ENCODE data around the gene MSL3.

DNA sequence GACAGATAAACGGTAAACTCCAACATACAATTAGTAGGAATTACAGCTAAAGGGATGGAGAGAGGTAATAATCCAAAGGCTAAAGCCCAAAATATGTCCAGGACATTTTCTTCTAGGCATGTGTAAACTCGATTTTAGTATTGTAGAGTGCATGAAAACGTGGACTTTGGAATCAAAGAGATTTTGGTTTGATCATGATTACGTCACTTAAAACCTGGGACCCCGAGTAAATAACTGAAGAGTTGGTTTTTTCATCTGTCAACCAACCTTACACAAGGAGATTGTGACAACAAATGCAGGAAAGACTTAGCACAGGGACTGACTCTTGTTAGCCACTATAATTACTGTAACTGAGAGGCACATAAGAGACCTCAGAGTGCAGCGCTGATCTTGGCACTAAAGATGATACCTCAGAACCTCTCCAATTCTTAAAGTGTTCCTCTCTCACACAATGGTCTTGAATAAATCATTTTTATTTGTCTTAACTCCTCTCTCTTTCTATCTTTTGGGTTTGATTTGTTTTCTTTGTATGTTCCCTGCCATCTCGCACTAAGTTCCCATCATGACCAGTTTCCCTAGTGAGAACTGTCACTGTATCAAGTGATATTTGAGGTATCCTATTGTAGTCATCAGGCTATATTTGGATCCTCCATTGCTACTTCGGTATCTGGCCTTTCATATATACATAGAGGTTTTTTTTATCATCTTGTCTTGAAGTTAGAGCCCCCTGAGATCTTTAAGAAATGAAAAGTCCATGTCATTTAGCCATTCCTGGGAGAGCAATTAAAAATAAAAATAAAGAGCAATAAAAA, 32.2 kb upstream of the MSL3 start:
- TF ChIP-seq, protein P1, sequence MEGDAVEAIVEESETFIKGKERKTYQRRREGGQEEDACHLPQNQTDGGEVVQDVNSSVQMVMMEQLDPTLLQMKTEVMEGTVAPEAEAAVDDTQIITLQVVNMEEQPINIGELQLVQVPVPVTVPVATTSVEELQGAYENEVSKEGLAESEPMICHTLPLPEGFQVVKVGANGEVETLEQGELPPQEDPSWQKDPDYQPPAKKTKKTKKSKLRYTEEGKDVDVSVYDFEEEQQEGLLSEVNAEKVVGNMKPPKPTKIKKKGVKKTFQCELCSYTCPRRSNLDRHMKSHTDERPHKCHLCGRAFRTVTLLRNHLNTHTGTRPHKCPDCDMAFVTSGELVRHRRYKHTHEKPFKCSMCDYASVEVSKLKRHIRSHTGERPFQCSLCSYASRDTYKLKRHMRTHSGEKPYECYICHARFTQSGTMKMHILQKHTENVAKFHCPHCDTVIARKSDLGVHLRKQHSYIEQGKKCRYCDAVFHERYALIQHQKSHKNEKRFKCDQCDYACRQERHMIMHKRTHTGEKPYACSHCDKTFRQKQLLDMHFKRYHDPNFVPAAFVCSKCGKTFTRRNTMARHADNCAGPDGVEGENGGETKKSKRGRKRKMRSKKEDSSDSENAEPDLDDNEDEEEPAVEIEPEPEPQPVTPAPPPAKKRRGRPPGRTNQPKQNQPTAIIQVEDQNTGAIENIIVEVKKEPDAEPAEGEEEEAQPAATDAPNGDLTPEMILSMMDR (IDR thresholded peaks at IDR 0.05; ENCODE audit: low read depth, low read length): no peak
- no peak for TF ChIP-seq EZH2phosphoT487 (IDR thresholded peaks at IDR 0.05; ENCODE audit: low read depth)

Measured in OCI-LY3 (cell line).